NT2/D1 (cell line): Measurements from ENCODE around the gene GPATCH1.

Experiments used
- SUZ12 ChIP-seq: IDR thresholded peaks from 2 replicates; pipeline ENCODE4 v1.6.1; 2011; ENCODE audit not compliant: insufficient read length, insufficient read depth; ENCODE audit errors: extremely low read depth
- YY1 ChIP-seq: IDR thresholded peaks from 2 replicates; pipeline ENCODE4 v1.6.1; 2011; ENCODE audit not compliant: insufficient read length, insufficient read depth
- ZNF274 ChIP-seq: IDR thresholded peaks from 2 replicates; pipeline ENCODE4 v1.6.1; 2011; ENCODE audit warnings: mild to moderate bottlenecking, low read depth, low read length

DNA sequence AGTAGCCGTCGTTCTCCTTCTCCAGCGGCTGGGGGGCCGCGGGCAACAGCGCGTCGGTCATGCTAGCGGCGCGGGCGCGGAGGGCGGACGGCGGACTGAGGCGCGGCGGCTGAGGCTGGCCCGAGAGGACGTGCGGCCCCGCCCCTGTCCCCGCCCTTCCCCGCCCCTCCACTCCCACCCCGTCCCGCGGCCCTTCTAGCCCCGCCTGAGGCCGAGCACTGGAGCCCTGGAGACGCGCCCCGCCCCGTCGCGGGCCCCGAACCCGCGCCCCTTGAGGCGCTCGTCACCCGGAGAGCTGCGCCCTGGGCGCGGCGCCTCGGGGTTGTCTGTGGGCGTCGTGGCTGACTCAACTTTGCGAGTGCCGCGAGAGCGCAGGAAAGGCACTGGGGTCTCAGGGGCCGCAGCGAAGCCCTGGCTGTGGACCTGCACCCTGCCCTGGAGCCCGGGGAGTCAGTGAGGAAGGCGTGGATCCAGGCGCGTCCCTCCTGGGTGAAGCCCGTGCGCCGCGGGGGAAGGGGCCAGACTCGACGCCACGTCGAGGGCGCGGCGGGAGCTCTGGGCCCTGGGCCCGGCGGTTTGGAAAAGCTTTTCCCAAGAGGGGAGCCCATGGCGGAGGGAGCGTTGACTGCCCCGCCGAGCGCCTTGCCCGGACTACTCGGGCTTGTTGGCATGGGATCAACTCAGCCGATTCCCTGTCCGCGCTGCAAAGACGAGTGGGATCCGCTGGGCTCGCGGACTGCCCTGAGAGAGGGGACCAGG is 16.0 kb upstream of the GPATCH1 start, which contains the start of gene RHPN2:
- TF ChIP-seq ZNF274 (no peak), YY1 (no peak), SUZ12 (no peak)
